Peyer's patch (tissue), 4 donors: Measurements from ENCODE around the gene D2HGDH. TPM values are rescaled to one million over a fixed set of nuclear protein-coding genes. Genes with fewer than 3 reads are reported as not detected.
"Not testable (repeated sequence)": the region's sequence is repeated elsewhere in the genome, so short reads cannot be mapped to it uniquely, and the experiment has no call there.

Source experiments
- DNase-seq, 3 donors: peaks; one replicate each; pipeline ENCODE4 v3.0.0-alpha.2; 2017 to 2019
- H3K27ac ChIP-seq, 4 donors: fragments of 200-600 bp; sonication (generic); one replicate each; pipeline ENCODE4 v1.5.1; 2016 to 2019
- H3K27me3 ChIP-seq, 2 donors: fragments of 200-600 bp; sonication (generic); one replicate each; pipeline ENCODE4 v1.5.1; 2019
- H3K36me3 ChIP-seq, 3 donors: fragments of 200-600 bp; sonication (generic); one replicate each; pipeline ENCODE4 v1.5.1; 2016 to 2019
- H3K4me1 ChIP-seq, 4 donors: fragments of 200-600 bp; sonication (generic); one replicate each; pipeline ENCODE4 v1.5.1; 2016 to 2019
- H3K4me3 ChIP-seq, 4 donors: fragments of 200-600 bp; sonication (generic); 1 replicate in 3 of 4; 2 replicates in 1 of 4; pipeline ENCODE4 v1.5.1; 2016 to 2019; ENCODE audit warnings: mild to moderate bottlenecking in 1 of 4
- H3K9me3 ChIP-seq, 4 donors: fragments of 200-600 bp; sonication (generic); one replicate each; pipeline ENCODE4 v1.5.1; 2016 to 2019; ENCODE audit warnings: mild to moderate bottlenecking in 1 of 4
- POLR2A ChIP-seq, 2 donors: fragments of 450-650 bp; IDR thresholded peaks; one replicate each; pipeline ENCODE4 v1.5.1; 2017; ENCODE audit warnings: antibody characterized with exemption in 2 of 2, mild to moderate bottlenecking in 2 of 2, moderate library complexity in 2 of 2
- total RNA-seq, 4 donors: library from RNA; depleted of rRNA; stranded (reverse); fragments of >200 nt; gene quantifications; one replicate each; pipeline ENCODE4 v1.1.0, GENCODE V29; 2016
- TF ChIP-seq, protein P1 (sequence below), 6 experiments: fragments of 450-650 bp in 4 of 6; fragments of 200-600 bp in 2 of 6; sonication (generic) in 1 of 6; IDR thresholded peaks; one replicate each; pipeline ENCODE4 v1.5.1; 2017 to 2019; ENCODE audit warnings: antibody characterized with exemption in 6 of 6, mild to moderate bottlenecking in 3 of 6, moderate library complexity in 1 of 6

Gene D2HGDH
- total RNA-seq, 4 donors from 2014 or later = 36.4 to 122 (median 77.7) TPM

DNA sequence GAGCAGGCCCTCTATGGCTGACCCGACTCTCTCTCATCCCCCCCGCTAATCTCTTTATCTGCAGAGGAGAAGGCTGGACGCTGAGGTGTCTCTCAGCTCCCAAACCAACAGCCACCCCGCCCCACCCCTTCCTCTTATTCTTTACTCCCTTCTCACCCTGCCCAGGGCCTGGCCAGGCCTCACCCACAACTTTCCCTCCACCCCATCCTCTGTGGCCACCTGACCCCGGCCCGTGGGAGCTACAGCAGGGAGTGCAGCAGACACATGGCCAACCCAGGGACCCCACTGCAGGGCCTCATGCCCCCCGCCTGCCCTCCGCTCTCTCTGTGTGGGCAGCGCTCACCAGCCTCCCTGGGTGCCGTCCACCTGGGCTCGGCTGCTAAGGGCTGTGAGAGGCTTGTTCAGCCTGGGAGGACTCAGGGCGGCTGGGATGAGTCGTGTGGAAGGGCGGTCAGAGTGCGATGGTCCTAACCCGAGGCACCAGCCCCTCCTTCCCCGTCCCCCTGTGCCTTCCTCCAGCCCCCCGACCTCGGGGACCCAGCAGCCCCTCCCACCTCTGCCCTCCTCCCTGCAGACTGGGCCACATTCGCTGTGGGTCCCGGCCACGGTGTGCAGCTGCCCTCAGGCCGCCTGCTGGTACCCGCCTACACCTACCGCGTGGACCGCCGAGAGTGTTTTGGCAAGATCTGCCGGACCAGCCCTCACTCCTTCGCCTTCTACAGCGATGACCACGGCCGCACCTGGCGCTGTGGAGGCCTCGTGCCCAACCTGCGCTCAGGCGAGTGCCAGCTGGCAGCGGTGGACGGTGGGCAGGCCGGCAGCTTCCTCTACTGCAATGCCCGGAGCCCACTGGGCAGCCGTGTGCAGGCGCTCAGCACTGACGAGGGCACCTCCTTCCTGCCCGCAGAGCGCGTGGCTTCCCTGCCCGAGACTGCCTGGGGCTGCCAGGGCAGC is 81.3 kb downstream of the D2HGDH start:
- Histone ChIP-seq H3K4me1 (peaks cover 0 to 6% (median 0%) of the 10 kb centered on the region in 4 donors), H3K27ac (no peak overlapping the region), H3K27me3 (no peaks in the 10 kb centered on the region), H3K36me3 (no peaks in the 10 kb centered on the region), H3K4me3 (no peak overlapping the region), H3K9me3 (no peaks in the 10 kb centered on the region)
- no peak for DNase-seq
- TF ChIP-seq, protein P1, sequence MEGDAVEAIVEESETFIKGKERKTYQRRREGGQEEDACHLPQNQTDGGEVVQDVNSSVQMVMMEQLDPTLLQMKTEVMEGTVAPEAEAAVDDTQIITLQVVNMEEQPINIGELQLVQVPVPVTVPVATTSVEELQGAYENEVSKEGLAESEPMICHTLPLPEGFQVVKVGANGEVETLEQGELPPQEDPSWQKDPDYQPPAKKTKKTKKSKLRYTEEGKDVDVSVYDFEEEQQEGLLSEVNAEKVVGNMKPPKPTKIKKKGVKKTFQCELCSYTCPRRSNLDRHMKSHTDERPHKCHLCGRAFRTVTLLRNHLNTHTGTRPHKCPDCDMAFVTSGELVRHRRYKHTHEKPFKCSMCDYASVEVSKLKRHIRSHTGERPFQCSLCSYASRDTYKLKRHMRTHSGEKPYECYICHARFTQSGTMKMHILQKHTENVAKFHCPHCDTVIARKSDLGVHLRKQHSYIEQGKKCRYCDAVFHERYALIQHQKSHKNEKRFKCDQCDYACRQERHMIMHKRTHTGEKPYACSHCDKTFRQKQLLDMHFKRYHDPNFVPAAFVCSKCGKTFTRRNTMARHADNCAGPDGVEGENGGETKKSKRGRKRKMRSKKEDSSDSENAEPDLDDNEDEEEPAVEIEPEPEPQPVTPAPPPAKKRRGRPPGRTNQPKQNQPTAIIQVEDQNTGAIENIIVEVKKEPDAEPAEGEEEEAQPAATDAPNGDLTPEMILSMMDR (IDR thresholded peaks at IDR 0.05) = no peak
- no peak for TF ChIP-seq POLR2A (IDR thresholded peaks at IDR 0.05)

DNA sequence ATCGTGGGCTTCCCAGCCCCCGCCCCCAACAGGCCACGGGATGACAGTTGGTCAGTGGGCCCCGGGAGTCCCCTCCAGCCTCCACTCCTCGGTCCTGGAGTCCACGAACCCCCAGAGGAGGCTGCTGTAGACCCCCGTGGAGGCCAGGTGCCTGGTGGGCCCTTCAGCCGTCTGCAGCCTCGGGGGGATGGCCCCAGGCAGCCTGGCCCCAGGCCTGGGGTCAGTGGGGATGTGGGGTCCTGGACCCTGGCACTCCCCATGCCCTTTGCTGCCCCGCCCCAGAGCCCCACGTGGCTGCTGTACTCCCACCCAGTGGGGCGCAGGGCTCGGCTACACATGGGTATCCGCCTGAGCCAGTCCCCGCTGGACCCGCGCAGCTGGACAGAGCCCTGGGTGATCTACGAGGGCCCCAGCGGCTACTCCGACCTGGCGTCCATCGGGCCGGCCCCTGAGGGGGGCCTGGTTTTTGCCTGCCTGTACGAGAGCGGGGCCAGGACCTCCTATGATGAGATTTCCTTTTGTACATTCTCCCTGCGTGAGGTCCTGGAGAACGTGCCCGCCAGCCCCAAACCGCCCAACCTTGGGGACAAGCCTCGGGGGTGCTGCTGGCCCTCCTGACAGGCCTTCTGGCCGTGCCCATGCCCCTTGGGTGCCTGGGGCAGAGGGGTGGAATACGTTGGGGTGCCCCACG is 82.1 kb downstream of the D2HGDH start:
- no peak for TF ChIP-seq POLR2A (IDR thresholded peaks at IDR 0.05)
- TF ChIP-seq, protein P1 (IDR thresholded peaks at IDR 0.05) = no peak
- H3K27me3 ChIP-seq = no peaks in the 10 kb centered on the region
- no peak overlapping the region for H3K4me3 ChIP-seq
- H3K9me3 ChIP-seq = no peaks in the 10 kb centered on the region
- no peak for DNase-seq
- H3K4me1 ChIP-seq = peaks cover 0 to 6% (median 0%) of the 10 kb centered on the region in 4 donors
- H3K36me3 ChIP-seq = no peaks in the 10 kb centered on the region
- no peak overlapping the region for H3K27ac ChIP-seq

DNA sequence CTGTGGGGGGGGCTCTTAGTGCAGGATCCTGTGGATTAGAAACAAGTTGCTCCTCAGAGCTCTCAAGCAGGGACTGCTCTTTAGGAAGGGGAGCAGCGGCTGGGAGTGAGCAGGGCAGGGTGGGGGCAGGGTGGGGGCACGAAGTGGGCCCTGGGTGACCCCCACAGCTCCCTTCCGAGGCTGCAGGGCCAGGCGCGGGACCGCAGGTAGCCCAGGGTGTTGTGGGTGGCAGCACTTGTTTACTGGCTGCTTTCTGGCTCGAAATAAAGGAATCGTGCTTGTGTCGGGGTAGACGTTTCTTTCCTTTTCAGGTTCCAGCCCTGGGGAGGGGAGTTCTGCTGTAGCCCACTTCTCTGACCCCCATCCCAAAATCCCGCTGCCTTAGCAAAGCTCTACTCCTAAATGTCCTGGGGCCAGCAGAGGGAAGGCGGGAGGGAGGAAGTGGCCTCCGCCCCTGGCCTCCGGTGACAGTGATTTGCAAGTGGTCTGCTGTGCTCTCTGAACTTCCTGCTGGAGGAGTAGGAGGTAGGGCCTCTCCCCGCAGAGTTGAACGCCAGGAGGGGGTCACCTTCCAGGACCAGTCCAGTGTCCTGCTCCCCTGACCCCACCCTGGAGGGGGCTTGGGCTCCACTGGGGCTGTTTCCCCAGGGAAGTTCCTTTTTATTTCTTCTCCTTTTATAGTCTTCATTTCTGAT is 82.8 kb downstream of the D2HGDH start:
- Histone ChIP-seq H3K4me3 (no peak overlapping the region), H3K36me3 (no peaks in the 10 kb centered on the region), H3K4me1 (peaks cover 0 to 6% (median 0%) of the 10 kb centered on the region in 4 donors), H3K27me3 (no peaks in the 10 kb centered on the region), H3K9me3 (no peaks in the 10 kb centered on the region), H3K27ac (no peak overlapping the region)
- DNase-seq = peak in 2 of 3 donors; percentile 46 to 50
- TF ChIP-seq POLR2A (IDR thresholded peaks at IDR 0.05) = no peak
- TF ChIP-seq, protein P1 (IDR thresholded peaks at IDR 0.05) = no peak

DNA sequence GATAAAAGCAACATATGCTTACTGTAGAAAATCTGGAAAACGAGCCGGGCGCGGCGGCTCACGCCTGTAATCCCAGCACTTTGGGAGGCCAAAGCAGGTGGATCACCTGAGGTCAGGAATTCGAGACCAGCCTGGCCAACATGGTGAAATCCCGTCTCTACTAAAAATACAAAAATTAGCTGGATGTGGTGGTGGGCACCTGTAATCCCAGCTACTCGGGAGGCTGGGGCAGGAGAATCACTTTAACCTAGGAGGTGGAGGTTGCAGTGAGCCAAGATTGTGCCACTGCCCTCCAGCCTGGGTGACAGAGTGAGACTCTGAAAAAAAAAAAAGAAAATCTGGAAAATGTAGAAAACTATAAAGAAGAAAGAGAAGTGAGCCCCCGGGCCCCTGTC is 83.4 kb downstream of the D2HGDH start:
- not testable (repeated sequence) for H3K27ac ChIP-seq, H3K27me3 ChIP-seq, DNase-seq

More for the DNA sequence above, 83.4 kb downstream of the D2HGDH start:
- not testable (repeated sequence) for H3K36me3 ChIP-seq, H3K4me1 ChIP-seq, H3K4me3 ChIP-seq, H3K9me3 ChIP-seq

Other genes starting within 250 kb of the D2HGDH start
- gene STK25, start 226.0 kb upstream of the D2HGDH start, total RNA-seq = 100 to 1,000 TPM; 149 to 356 (median 275) TPM
- gene BOK, start 175.9 kb upstream of the D2HGDH start, total RNA-seq = 10 to 100 TPM in 3 of 4 donors, 1 to 10 TPM in 1; 6.7 to 20.2 (median 15.5) TPM
- gene THAP4, start 97.5 kb upstream of the D2HGDH start, total RNA-seq = 10 to 100 TPM; 46.4 to 90.0 (median 71.8) TPM
- 100 to 1,000 TPM; 133 to 272 (median 259) TPM for gene ATG4B, start 96.9 kb upstream of the D2HGDH start, total RNA-seq
- gene DTYMK, start 47.8 kb upstream of the D2HGDH start, total RNA-seq = 10 to 100 TPM; 14.2 to 23.9 (median 19.2) TPM
- 100 to 1,000 TPM in 1 of 4 donors, 10 to 100 TPM in 3; 33.1 to 105 (median 73.5) TPM for gene ING5, start 32.6 kb upstream of the D2HGDH start, total RNA-seq
- 1 to 10 TPM in 1 of 4 donors, under 1 TPM in 1, not detected in 2; 0.80 to 3.3 TPM for gene GAL3ST2, start 42.2 kb downstream of the D2HGDH start, total RNA-seq
- 10 to 100 TPM; 35.5 to 73.3 (median 55.9) TPM for gene NEU4, start 74.6 kb downstream of the D2HGDH start, total RNA-seq
- 1 to 10 TPM in 2 of 4 donors, not detected in 2; 1.6 to 2.7 TPM for gene PDCD1, start 124.3 kb downstream of the D2HGDH start, total RNA-seq
- gene RTP5, start 135.1 kb downstream of the D2HGDH start, total RNA-seq = under 1 TPM in 1 of 4 donors, not detected in 3; 0.54 TPM